GM12865 (cell line): ENCODE measurements around the gene PANK2.
"Not testable (repeated sequence)": the region's sequence is repeated elsewhere in the genome, so short reads cannot be mapped to it uniquely, and the experiment has no call there.

Experiments
- DNase-seq: peaks from one replicate; pipeline ENCODE4 v3.0.0; 2010; ENCODE audit warnings: low read depth
- H3K4me3 ChIP-seq: 2 replicates; pipeline ENCODE4 v1.5.1; 2011; ENCODE audit warnings: mild to moderate bottlenecking, low read depth, low read length, control low read depth
- TF ChIP-seq, protein P1 (sequence below): IDR thresholded peaks from 2 replicates; pipeline ENCODE4 v1.5.1; 2011; ENCODE audit warnings: low read length, control low read depth, low read depth, inconsistent platforms; ENCODE audit not compliant: insufficient read depth; ENCODE audit errors: missing control alignments

PANK2 gene

DNA sequence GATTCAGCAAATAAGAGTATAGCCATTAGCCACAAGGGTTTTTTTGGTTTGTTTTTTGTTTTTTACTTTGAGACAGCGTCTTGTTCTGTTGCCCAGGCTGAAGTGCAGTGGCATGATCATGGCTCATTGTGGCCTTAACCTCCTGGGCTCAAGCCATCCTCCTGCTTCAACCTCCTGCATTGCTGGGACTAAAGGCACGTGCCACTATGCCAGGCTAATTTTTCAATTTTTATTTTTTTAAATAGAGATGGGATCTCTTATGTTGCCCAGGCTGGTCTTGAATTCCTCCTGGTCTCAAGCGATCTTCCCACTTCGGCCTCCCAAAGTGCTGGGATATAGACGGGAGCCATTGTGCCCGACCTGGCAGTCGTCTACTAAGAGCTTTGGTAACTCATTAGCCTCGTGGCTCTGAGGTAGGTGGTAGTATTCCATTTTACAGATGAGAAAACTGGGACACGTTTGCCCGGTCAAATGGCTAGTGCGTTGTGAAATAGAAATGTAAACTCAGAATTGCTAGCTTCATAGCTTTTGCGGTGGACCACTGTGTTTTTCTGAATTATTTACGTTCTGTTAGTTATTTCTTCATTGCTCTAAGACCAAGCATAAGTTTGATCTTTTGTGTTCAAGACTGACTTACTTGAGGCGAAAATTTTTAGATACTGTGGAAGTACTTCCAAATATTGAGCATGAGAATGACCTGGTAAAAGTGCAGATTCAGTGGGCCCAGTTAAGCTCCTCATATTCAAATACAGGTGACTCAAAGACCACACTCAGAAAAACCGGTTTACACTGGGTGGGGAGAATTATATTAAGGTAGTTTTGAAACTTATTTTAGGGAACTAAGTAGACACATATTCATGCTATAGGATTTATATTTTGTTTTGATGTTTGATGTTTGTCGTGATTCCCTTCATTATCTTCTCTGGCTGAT lies 2.1 kb downstream of the PANK2 start:
- peak; percentile 23 for DNase-seq
- TF ChIP-seq, protein P1, sequence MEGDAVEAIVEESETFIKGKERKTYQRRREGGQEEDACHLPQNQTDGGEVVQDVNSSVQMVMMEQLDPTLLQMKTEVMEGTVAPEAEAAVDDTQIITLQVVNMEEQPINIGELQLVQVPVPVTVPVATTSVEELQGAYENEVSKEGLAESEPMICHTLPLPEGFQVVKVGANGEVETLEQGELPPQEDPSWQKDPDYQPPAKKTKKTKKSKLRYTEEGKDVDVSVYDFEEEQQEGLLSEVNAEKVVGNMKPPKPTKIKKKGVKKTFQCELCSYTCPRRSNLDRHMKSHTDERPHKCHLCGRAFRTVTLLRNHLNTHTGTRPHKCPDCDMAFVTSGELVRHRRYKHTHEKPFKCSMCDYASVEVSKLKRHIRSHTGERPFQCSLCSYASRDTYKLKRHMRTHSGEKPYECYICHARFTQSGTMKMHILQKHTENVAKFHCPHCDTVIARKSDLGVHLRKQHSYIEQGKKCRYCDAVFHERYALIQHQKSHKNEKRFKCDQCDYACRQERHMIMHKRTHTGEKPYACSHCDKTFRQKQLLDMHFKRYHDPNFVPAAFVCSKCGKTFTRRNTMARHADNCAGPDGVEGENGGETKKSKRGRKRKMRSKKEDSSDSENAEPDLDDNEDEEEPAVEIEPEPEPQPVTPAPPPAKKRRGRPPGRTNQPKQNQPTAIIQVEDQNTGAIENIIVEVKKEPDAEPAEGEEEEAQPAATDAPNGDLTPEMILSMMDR, result no peak
- peak overlapping the region; percentile 99 for H3K4me3 ChIP-seq

DNA sequence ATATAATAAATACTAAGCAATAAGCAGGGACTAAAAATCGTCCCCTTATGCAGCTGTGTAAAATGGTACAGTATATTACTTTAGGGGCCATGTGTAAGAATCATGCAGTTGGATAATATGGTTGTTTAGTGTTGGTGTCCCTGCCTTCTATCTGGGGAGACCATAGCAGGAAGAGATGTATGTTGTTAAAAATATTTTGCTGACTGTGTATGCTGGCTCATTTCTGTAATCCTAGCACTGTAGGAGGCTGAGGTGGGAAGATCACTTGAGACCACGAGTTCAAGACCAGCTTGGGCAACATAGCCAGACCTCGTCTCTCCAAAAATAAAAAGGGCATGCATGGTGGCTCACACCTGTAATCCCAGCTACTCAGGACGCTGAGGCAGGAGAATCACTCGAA lies 5.6 kb downstream of the PANK2 start:
- no peak overlapping the region; the same call in 1 of the 2 replicates for H3K4me3 ChIP-seq
- TF ChIP-seq, protein P1, result no peak
- no peak for DNase-seq

DNA sequence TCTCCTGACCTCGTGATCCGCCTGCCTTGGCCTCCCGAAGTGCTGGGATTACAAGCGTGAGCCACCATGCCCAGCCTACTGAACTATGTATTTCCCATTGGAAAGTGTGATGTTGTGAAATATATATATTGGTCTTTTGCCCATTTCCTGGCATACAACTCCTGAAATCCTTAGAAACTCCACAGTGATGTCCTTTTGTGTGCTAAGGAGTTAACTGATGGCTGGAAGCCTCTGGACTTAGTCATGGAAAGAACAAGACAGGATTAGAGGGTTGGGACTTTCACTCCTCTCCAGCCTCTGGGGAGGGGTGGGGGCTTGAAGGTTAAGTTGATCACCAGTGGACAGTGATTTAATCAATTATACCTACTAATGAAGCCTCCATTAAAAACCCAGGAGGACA lies 7.1 kb downstream of the PANK2 start:
- no peak for DNase-seq

GRCh38 chr20:3896853-3897583 lies 7.8 kb downstream of the PANK2 start:
- DNase-seq, result no peak
- H3K4me3 ChIP-seq, result peak overlapping the region; percentile 28
- TF ChIP-seq, protein P1, result no peak

More for the DNA sequence above, 7.1 kb downstream of the PANK2 start:
- H3K4me3 ChIP-seq, result peak overlapping the region; percentile 28; the same call in 1 of the 2 replicates
- TF ChIP-seq, protein P1, result no peak

DNA sequence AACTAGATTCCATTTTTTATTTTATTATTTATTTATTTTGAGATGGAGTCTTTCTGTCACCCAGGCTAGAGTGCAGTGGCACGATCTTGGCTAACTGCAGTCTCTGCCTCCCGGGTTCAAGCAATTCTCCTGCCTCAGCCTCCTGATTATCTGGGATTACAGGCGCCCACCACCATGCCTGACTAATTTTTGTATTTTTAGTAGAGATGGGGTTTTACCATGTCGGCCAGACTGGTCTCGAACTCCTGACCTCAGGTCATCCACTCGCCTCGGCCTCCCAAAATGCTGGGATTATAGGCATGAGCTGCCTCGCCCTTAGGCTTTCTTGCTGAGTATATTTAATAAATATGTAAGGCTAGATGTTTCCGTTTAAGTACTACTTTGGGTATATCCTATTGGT lies 9.0 kb downstream of the PANK2 start:
- peak overlapping the region; percentile 28; the same call in 1 of the 2 replicates for H3K4me3 ChIP-seq
- not testable (repeated sequence) for DNase-seq

- TF ChIP-seq, protein P1, result no peak
- H3K4me3 ChIP-seq, result no peak overlapping the region
- DNase-seq, result no peak
These were observed 9.5 kb downstream of the PANK2 start for GRCh38 chr20:3898639-3899038.

DNA sequence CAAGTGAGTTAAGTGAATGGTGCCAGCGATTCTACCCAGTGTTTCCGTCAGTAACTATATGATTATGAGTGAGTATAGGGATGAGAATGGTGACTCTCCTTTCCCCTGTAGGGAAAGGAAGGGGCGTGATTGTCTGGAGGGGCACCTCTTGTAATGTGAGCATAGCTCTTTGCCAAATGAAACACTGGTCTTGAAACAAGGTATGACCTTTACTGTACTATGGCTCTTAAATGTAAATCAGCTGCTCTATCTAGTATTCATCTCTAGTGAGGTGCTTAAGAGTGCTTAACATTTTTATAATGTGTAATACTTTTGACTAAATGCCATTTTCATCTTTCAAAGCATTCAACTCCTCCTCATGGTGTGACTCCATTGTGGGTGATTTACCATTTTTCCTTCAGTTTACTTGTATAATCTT lies 11.0 kb downstream of the PANK2 start:
- no peak overlapping the region for H3K4me3 ChIP-seq
- TF ChIP-seq, protein P1, result no peak
- DNase-seq, result no peak
